Brain microvascular endothelial cell (primary cell): Measurements from ENCODE around the gene LGI2.

Experiments
- DNase-seq: peaks from one replicate; pipeline ENCODE4 v3.0.0-alpha.2; 2020
- H3K27ac ChIP-seq: fragments of 250-450 bp; sonication (Bioruptor Pico); 2 replicates; pipeline ENCODE4 v1.5.1; 2020; ENCODE audit warnings: mild to moderate bottlenecking, moderate library complexity
- H3K27me3 ChIP-seq: fragments of 250-450 bp; sonication (Bioruptor Pico); replicated peaks from 2 replicates; pipeline ENCODE4 v1.5.1; 2020; ENCODE audit warnings: mild to moderate bottlenecking
- H3K36me3 ChIP-seq: fragments of 250-450 bp; sonication (Bioruptor Pico); replicated peaks from 2 replicates; pipeline ENCODE4 v1.5.1; 2020; ENCODE audit warnings: mild to moderate bottlenecking
- H3K4me3 ChIP-seq: 2 replicates; pipeline ENCODE4 v1.5.1; 2011; ENCODE audit warnings: low read depth, mild to moderate bottlenecking, control low read depth, low read length, moderate library complexity
- CTCF ChIP-seq: IDR thresholded peaks from 2 replicates; pipeline ENCODE4 v1.5.1; 2011; ENCODE audit warnings: low read depth, mild to moderate bottlenecking, moderate library complexity, low read length, control low read depth, inconsistent platforms; ENCODE audit errors: missing control alignments
- in situ Hi-C: cut with HindIII; loops from 2 replicates; pipeline ENCODE4 v1.10.0; 2017; ENCODE audit warnings: low sequenced_read_pairs, low pct_ligation_motif_present

Gene LGI2

GRCh38 chr4:25063116-25063515 is 32.4 kb upstream of the LGI2 start:
- Histone ChIP-seq H3K27ac (no peak overlapping the region), H3K36me3 (no peaks in the 10 kb centered on the region), H3K27me3 (no peaks in the 10 kb centered on the region), H3K4me3 (no peak overlapping the region)
- DNase-seq, result no peak
- in situ Hi-C loops, result no loop called here
- TF ChIP-seq CTCF, result no peak

- H3K36me3 ChIP-seq, result no peaks in the 10 kb centered on the region
- H3K27ac ChIP-seq, result no peak overlapping the region
- in situ Hi-C loops, result no loop called here
- no peak for DNase-seq
- no peak for TF ChIP-seq CTCF
- no peaks in the 10 kb centered on the region for H3K27me3 ChIP-seq
- no peak overlapping the region for H3K4me3 ChIP-seq
Measured at GRCh38 chr4:25062098-25062497, 31.4 kb upstream of the LGI2 start.

- TF ChIP-seq CTCF, result no peak
- no peaks in the 10 kb centered on the region for H3K36me3 ChIP-seq
- DNase-seq, result no peak
- no peaks in the 10 kb centered on the region for H3K27me3 ChIP-seq
- no peak overlapping the region for H3K27ac ChIP-seq
- no peak overlapping the region for H3K4me3 ChIP-seq
- in situ Hi-C loops, result no loop called here
Measured at GRCh38 chr4:25061602-25062001, 30.9 kb upstream of the LGI2 start.

GRCh38 chr4:25060963-25061340 is 30.2 kb upstream of the LGI2 start:
- Histone ChIP-seq H3K4me3 (no peak overlapping the region), H3K27me3 (no peaks in the 10 kb centered on the region), H3K27ac (no peak overlapping the region), H3K36me3 (no peaks in the 10 kb centered on the region)
- no peak for TF ChIP-seq CTCF
- DNase-seq, result no peak
- in situ Hi-C loops, result no loop called here

GRCh38 chr4:25060241-25060962 is 29.7 kb upstream of the LGI2 start:
- Histone ChIP-seq H3K27me3 (no peaks in the 10 kb centered on the region), H3K36me3 (no peaks in the 10 kb centered on the region), H3K4me3 (no peak overlapping the region), H3K27ac (no peak overlapping the region)
- no peak for DNase-seq
- in situ Hi-C loops, result no loop called here
- TF ChIP-seq CTCF, result no peak

GRCh38 chr4:25059791-25060190 is 29.0 kb upstream of the LGI2 start:
- in situ Hi-C loops, result no loop called here
- Histone ChIP-seq H3K4me3 (no peak overlapping the region), H3K27me3 (no peaks in the 10 kb centered on the region), H3K27ac (no peak overlapping the region), H3K36me3 (no peaks in the 10 kb centered on the region)
- no peak for TF ChIP-seq CTCF
- DNase-seq, result no peak
